ENCODE results near the gene TMEM72.

DNA sequence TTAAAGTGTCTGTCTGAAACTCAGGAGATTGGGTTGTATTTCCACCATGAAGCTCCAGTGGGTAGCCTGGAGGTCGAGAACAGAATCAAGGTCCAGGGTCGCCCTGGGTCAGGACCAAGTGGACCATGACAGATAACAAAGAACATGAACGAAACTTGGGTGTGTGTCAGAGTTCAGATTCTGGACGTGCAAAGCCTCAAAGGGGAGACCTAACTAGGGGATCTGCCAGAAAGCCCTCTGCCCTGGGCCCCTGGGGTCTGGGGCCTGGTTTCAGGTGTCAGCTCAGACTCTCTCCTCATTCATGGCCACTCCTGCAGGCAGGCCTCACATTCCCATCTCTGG lies 50.1 kb downstream of the TMEM72 start:
- TF ChIP-seq CTCF (IDR thresholded peaks at IDR 0.05) (no peak), POLR2A (IDR thresholded peaks at IDR 0.05) (no peak)

Data from testis (tissue), 2 donors.